HG03354 (cell line): ENCODE results near the gene NT5C1A.

Source experiments
- ATAC-seq: cut with Tn5 transposase; IDR thresholded peaks from one replicate; pipeline ENCODE4 v1.9.1; 2021; ENCODE audit warnings: mild to moderate bottlenecking; ENCODE audit not compliant: unreplicated experiment, poor library complexity, severe bottlenecking

Gene NT5C1A

GRCh38 chr1:39690794-39691382 is 19.0 kb upstream of the NT5C1A start:
- no peak for ATAC-seq

- no peak for ATAC-seq
Observed at GRCh38 chr1:39690225-39690624, 18.3 kb upstream of the NT5C1A start.

DNA sequence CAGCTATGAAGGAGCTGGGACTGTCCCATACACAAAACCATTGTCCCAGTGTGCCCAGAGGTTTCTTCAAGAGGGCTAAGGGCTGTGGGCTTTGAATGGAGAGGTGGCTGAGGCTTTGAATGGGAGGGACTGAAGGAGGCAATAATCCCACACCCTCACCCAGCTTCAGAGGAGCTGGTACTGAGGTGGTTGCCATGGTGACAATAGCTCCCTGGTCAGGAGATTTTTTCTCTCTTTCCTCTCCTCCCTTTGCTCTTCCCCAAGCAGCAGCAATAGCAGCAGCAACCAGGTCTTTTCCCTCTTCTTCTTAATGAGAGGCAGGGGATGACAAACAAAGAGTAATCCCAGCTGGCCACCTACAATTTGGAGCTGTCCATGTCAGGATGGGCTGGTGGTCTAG is 17.7 kb upstream of the NT5C1A start:
- no peak for ATAC-seq

DNA sequence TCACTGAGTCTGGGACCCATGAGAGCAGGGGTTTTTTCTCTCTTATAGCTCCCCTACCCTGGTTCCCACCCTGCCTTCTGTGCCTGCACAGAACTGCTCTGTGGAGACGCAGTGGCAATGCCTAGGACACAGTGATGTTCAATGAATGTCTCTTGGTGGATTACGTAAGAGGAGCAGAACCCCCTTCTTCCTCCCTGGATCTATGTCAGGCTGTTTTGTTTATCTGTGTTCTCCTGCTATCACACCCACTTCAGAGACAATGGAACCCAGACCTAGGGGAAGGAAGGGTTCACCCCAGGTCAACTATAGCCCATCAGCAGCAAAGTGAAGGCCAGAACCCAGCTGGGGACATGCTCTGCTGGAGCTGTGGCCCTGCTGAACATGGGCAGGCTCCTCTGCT is 17.3 kb upstream of the NT5C1A start:
- ATAC-seq, result no peak

GRCh38 chr1:39688706-39689105 is 16.8 kb upstream of the NT5C1A start:
- ATAC-seq, result no peak

DNA sequence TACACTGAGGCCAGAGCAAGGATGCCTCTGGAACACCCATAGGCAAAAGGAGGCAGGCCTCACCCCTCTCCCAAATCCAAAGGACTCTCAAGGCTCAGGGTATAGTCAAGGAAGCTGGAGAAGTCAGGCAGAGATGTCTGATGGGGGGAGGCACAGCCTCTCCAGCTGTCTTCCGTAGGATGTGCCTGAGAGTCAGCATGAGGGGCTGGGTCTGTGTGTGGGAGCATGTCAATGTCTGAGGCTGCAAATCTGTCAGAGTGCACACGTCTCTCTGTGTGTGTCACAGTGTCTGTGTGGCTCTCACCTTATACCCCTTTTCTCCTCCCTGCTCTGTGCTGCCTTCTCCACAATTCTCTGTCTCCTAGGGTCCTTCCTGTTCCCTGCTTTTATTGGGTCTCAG is 15.3 kb upstream of the NT5C1A start:
- ATAC-seq, result no peak

DNA sequence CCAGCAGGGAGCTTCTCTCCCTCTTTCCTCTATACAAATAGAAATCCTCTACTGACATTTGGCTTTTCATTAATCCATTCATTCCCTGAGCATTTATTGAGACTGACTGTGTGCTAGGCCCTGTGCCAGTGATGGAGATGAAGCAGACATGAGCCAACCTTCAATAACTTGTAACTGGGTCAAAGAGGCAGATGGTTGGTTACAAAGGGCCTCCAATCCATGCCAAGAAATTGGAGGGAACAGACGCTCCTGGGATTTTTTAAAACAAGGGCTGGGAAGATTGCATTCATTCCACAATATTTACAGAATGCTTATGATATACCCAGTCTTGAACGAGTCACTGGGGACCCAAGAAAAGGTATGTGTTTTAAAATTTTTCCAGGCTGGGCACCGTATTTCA is 13.2 kb upstream of the NT5C1A start:
- no peak for ATAC-seq

GRCh38 chr1:39684313-39684664 is 12.4 kb upstream of the NT5C1A start:
- ATAC-seq, result no peak

GRCh38 chr1:39683591-39684312 is 11.8 kb upstream of the NT5C1A start:
- ATAC-seq, result no peak

DNA sequence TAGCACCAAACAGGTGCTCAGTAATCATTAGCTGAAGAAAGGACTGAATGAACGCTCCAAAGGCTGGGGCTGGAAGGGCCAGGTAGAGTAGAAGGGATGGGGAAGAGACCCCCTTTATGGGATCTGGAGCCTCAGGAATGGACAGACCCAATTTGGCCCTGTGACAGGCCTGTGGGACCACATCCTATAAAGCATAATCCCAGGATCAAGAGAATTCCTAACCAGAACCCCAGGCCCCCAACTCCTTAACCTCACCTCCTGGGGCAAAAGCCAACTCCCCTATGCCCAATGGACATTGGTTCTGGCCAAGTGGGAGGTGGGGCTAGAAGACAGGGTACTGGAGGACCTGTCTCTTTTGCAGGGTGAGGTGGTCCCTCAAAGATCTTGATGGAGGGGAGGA is 10.1 kb upstream of the NT5C1A start:
- ATAC-seq, result no peak

DNA sequence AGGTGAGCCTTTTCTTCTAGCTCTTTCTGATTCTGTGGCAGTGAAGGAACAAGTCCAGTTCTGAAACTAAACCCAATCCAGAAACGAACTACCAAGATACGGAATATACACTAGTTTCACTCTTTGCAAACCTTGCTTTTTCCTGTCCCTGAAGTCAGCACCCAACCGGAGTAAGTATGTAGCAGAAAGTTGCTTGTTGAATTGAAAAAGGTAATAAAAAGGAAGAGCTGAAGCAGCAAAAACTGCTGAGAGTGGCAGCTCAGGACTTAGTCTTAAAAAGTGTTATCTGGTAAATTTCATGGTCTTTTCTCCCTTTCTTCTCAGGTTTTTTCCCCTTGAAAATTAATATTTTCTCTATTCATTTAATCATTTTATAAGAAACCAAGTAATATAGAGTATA is 9.4 kb upstream of the NT5C1A start:
- ATAC-seq, result no peak

- no peak for ATAC-seq
Observed at GRCh38 chr1:39680751-39681150, 8.8 kb upstream of the NT5C1A start.

DNA sequence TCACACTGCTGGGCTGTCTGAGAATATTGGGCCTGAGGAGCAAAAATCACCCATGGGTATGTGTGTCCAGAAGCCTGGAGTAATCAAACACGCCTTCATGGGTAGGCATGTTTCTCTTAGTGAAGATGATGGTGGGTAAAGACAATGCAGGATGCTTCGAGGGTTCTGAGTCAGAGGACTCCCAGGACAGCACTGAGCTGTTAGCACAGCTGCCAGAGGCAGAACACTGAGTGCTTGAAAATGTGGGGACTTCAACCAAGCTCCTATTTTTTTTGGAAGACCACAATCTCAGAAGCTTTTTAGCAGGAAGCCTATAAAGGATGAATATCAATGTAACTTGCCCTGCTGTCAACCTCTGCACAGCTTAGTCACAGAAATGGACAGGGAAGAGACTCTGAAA is 7.9 kb upstream of the NT5C1A start:
- ATAC-seq, result no peak

GRCh38 chr1:39678889-39679288 is 7.0 kb upstream of the NT5C1A start:
- ATAC-seq, result no peak

GRCh38 chr1:39677645-39678044 is 5.7 kb upstream of the NT5C1A start:
- ATAC-seq, result no peak

DNA sequence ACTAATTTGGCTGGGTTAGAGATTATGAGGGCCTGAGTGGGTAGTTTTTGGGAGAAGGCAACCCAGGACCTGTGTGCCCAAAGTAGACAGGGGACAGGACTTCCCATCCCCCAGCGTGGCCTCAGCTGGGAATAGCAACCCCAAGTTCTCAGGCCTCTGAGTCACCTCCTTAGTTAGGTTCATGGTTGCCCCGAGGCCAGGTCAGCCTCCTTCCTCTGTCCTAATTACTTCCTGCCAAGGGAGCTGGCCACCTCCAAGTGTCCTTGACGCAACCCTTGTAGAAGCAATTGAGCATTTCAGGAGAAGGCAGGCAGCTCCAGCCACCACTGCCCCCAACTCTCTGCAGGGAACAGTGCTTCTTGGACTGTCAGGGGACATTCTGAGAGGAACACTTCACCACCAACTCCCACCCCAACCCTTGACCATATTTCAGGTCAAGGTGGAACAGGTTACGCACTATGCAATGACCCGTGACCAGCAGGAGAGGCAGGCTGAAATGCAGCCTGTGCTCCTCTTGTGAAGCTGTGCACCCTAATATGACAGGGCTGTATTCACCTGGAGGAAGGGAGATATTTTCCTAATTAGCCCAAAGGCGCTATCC is 5.1 kb upstream of the NT5C1A start:
- no peak for ATAC-seq

DNA sequence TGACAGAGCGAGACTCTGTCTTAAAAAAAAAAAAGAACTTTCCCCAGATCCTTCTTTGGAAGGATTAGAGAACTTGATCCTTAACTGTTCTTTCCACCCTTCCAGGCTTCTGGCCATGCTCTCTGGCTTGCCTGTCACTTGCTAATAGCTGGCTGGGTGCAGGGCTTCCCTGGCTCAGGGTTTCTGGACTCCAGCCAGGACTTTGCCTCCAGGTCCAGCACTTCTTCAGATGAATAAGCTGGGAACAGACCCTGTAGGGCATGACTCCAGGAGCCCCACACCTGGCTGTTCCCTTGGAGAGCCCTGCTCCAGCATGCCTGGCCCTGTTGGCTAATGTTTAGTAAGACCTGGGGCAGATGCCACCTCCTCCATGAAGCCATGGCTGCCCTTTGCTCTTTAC is 3.3 kb upstream of the NT5C1A start:
- no peak for ATAC-seq

DNA sequence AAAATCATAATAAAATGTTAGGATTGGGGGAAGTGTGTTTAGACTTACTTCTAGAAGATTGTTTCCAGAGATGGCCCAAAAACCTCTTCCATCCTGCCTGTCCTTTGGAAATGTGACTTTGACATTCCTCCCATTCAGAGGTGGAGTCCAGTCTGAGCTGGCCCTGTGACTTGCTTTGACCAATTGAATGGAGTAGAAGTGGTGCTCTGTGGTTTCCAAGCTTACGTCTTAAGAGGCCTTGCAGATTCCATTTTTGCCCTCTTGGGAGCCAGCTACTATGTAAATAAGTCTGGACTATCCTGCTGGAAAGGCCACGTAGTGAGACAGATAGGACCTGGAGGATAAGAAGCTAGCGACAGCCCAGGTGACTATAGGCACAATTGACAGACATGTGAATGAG is 1.3 kb upstream of the NT5C1A start:
- ATAC-seq, result no peak

DNA sequence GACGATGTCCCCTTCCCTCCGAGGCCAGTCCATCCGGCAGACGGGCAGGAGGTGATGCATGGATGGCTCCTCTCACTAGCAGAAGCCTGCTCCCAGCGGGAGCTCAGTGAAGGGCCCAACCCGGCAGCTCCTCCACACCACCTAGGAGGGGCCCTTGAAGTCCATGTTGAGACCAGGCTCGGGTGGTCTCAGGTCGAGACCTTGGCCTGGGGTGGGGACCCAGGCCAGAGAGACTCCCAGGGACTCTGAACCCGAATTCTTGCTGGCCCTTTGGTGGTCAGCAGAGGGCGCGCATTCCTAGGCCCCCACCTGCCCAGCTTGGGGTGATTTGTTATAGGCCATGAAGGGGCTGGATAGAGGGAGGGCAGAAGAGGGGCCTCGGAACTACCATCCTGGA is 642 bp upstream of the NT5C1A start:
- no peak for ATAC-seq

- no peak for ATAC-seq
Observed at GRCh38 chr1:39671433-39671792, 494 bp downstream of the NT5C1A start.

DNA sequence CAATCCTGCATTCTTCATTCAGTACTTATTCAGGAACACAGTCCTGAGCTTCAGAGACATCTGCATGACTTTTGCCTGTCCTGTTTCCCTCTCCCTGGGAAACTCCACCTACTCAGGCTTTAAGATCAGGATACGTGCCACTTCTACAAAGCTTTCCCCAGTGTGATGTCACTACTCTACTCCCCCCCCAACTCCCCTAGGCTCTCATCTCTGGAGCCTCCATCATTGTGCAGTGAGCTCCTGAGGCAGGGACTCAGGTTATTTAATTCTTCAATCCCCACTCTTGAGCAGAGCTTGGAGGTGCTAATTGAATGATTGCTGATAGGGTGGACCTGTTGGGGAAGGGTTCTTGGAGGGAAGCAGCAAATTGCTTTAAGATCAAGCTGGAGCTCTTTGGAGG is 1.2 kb downstream of the NT5C1A start:
- no peak for ATAC-seq

- ATAC-seq, result no peak
Observed at GRCh38 chr1:39668894-39669293, 3.0 kb downstream of the NT5C1A start.
